Hypothalamus (tissue), 51 donors: ENCODE data around the gene POLR2C.

ENCODE experiments used
- DNase-seq, 51 donors: peaks; one replicate each; lab custom pipeline; 2025; lab: John Stamatoyannopoulos, UW

Gene POLR2C

DNA sequence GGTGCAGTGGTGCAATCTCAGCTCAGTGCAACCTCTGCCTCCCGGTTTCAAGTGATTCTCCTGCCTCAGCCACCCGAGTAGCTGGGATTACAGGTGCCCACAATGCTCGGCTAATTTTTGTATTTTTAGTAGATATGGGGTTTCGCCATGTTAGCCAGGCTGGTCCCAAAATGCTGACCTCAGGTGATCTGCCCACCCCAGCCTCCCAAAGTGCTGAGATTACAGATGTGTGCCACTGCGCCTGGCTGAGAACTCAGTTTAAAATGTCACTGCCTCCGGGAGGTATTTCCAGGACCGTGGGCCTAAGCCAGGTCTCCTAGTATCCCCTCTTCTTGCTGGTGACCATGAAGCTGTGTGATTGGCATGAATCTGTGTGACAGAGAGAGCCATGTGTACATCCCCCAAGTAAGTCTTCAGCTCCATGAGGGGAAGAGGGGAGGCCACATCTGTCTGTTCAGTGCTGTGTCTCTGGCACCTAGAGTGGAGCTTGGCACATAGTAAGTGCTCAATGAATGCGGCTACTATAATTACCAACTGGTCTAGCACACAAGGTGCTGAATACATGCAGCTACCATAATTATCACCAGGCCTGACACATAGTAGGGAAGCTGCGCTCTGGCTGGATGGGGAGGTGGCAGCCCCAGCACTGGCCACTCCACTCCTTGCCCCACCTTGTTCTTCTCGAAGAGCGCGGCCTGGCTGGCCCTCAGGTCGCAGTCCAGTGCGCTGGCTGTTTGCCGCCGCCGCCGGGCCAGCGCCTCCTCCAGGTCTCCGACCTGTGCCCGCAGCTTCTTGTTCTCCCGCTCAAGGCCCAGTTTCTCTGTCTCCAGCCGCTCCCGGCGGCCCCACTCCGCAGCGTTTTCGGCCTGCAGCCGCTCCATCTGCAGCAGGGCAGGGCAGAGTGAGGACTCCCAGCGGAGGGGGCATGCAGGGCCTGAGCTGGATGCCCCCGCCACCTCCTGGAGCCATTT lies 55.2 kb downstream of the POLR2C start:
- DNase-seq = no peak

DNA sequence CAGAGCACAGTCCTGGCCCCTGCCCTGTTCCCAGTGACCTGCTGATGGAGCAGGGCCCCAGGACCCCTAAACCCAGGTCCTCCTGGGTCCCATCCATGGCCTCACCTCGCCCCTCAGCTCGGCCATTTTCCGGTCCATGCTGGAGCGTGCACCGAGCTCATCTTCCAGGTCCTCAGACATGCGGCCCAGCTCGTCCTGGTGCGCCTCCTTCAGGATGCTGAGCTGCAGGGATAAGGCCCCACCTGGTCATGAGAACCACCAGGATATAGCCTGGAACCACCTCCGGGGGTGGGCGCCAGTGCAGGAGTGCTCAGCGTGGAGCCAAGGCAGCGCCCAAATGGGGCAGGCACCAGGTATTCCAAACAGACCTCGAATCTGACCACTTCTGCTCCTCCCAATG lies 56.0 kb downstream of the POLR2C start:
- DNase-seq = no peak

DNA sequence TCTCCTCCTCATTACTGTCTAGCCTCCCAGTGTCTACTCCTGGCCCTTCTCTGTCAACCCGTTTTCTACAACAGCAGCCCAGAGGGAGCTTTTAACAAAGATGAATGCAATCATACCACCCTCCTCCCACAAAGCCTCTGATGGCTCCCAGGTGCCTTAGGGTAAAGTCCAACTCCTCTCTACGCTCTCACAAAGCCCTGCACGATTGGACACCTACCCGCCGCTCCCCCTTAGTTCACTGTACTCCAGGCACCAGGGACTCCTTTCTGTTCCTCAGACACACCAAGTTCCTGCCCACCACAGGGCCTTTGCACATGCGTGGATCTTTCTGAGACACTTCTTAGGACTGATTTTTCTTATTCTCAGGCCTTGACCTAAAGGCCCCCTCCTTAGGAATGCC lies 56.4 kb downstream of the POLR2C start:
- DNase-seq = no peak

DNA sequence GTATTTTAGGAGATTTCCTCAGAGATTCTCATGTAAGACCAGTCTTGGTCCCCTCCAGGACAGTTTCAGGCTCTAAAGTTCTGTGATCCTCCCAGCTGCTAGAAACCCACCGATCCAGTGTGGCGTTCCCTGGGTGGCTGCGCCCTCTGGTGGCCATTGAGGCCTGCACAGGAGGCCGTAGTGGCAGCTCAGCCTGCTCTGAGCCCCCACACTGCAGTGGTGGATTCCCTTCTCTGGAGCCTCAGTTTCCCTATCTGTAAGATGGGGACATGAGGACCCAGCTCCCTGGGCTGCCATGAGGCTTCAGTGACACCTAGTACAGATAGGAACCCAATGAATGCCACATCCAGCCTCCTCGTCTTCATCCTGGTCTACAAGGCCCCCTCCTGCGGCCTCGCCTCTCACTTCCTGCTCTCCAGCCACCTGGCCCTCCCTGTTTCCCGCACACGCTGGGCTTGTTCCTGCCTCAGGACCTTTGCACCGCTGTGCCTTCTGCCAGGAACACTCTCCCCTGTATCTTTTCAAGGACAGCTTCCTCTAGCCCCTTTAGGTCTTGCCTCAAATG lies 57.4 kb downstream of the POLR2C start:
- DNase-seq = peak in 43 of 51 donors; percentile 13 to 84 (median 56)
